ENCODE results near the gene ZNF423. TPM values are rescaled to one million over a fixed set of nuclear protein-coding genes. Genes with fewer than 3 reads are reported as not detected.

ZNF423 gene
- total and polyA plus RNA-seq, 2 of the 13 experiments (the other 11 are each of a cell fraction or from before 2014, with no cell fraction given): 0.07 to 0.31 TPM

DNA sequence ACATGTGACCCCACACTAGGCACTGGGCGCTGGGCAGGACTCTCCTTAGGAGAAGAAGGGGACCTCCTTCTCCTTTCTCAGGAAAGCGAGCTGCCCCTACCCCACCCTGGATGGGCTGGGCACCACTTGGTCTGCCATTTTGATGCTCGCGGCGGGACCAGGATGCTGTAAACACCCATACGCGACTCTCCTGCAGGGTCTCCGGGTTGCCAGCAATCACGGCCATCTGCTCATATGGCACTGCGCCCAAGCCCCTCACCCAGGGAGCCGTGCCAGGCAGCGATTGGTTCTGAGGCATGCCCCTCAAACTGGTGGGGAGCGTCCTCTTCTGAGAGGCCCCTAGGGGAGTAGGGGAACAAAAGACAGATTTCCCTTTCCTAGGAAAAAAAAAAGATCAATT, 383.3 kb downstream of the ZNF423 start:
- ATAC-seq: no peak
- in situ Hi-C loops (cut with HindIII; ENCODE audit: extremely low pct_ligation_motif_present, low pct_unique_long_range_greater_than_20kb): no loop called here
- CTCF ChIA-PET (ENCODE audit: low intra/inter-chr PET ratio, low total read pairs): no interaction called here

More for the DNA sequence above, 383.3 kb downstream of the ZNF423 start:
- no TSS peak for BruUV-seq (replicated peaks)
- intact Hi-C loops (cut with micrococcal nuclease; ENCODE audit: unreplicated experiment): no loop called here
- no peak overlapping the region for H3K27ac ChIP-seq (ENCODE audit: extremely low read length, insufficient read depth, low read length)
- POLR2A ChIA-PET: no interaction called here
- H4K20me1 ChIP-seq (ENCODE audit: insufficient read depth, low read length): no peaks in the 10 kb centered on the region
- H3K4me3 ChIP-seq (replicated peaks in 1 of 3; ENCODE audit: insufficient read depth in 1 of 3, low read depth in 2 of 3, low read length in 3 of 3): no peak overlapping the region
- no peaks in the 10 kb centered on the region for H3K27me3 ChIP-seq (ENCODE audit: control insufficient read depth in 1 of 2, insufficient read depth in 2 of 2, low read length in 2 of 2)
- H3K9me3 ChIP-seq (ENCODE audit: low read length): no peaks in the 10 kb centered on the region
- no peaks in the 10 kb centered on the region for H3K36me3 ChIP-seq (replicated peaks in 1 of 2; ENCODE audit: control insufficient read depth in 1 of 2, insufficient read depth in 2 of 2, low read length in 2 of 2)
- H3K4me1 ChIP-seq (ENCODE audit: insufficient read depth, low read length): no peaks in the 10 kb centered on the region
- no peak for DNase-seq (ENCODE audit: low spot score)
- no peak overlapping the region for H3K4me2 ChIP-seq (ENCODE audit: low read depth, low read length)
- H3K9ac ChIP-seq (ENCODE audit: insufficient read depth, low read depth, low read length): no peak overlapping the region
- FAIRE-seq: no peak
- H2AFZ ChIP-seq (ENCODE audit: low read length): no peak overlapping the region
- 42% methylated on average over 11 of the region's 13 CpGs for whole genome bisulfite sequencing (ENCODE audit: low lambda C conversion rate)
- no peaks in the 10 kb centered on the region for H3K79me2 ChIP-seq (ENCODE audit: insufficient read depth, low read length)
- TF ChIP-seq ZNF790 (CRISPR knock-in tag; IDR thresholded peaks at IDR 0.05; ENCODE audit: borderline replicate concordance) (no peak), ATF7 (IDR thresholded peaks at IDR 0.05) (no peak), ATF7 (CRISPR knock-in tag; IDR thresholded peaks at IDR 0.05) (no peak), GLI4 (CRISPR knock-in tag; IDR thresholded peaks at IDR 0.05; ENCODE audit: borderline replicate concordance) (no peak), ZNF234 (CRISPR knock-in tag; conservative IDR thresholded peaks at IDR 0.05) (no peak), BHLHE40 (IDR thresholded peaks at IDR 0.05; ENCODE audit: low read length) (no peak), MAFK (conservative IDR thresholded peaks at IDR 0.05 in 1 of 2, IDR thresholded peaks at IDR 0.05 in 1 of 2; ENCODE audit: low read length in 2 of 2) (no peak), ZNF772 (CRISPR knock-in tag; IDR thresholded peaks at IDR 0.05) (no peak)
- TF ChIP-seq, protein P1, sequence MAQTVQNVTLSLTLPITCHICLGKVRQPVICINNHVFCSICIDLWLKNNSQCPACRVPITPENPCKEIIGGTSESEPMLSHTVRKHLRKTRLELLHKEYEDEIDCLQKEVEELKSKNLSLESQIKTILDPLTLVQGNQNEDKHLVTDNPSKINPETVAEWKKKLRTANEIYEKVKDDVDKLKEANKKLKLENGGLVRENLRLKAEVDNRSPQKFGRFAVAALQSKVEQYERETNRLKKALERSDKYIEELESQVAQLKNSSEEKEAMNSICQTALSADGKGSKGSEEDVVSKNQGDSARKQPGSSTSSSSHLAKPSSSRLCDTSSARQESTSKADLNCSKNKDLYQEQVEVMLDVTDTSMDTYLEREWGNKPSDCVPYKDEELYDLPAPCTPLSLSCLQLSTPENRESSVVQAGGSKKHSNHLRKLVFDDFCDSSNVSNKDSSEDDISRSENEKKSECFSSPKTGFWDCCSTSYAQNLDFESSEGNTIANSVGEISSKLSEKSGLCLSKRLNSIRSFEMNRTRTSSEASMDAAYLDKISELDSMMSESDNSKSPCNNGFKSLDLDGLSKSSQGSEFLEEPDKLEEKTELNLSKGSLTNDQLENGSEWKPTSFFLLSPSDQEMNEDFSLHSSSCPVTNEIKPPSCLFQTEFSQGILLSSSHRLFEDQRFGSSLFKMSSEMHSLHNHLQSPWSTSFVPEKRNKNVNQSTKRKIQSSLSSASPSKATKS (CRISPR knock-in tag; IDR thresholded peaks at IDR 0.05): no peak
- TF ChIP-seq, protein P2, sequence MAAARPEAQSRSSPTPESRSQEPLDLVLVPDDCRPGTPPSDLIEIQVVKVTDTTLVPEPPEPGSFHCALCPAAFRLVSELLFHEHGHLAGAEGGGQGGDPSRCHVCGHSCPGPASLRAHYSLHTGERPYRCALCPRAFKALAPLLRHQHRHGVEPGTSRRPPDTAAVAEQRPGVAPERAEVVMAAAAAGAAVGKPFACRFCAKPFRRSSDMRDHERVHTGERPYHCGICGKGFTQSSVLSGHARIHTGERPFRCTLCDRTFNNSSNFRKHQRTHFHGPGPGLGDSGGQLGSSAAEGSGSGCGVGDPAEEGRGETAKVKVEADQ (CRISPR knock-in tag; IDR thresholded peaks at IDR 0.05; ENCODE audit: borderline replicate concordance): no peak
- TF ChIP-seq, protein P3, sequence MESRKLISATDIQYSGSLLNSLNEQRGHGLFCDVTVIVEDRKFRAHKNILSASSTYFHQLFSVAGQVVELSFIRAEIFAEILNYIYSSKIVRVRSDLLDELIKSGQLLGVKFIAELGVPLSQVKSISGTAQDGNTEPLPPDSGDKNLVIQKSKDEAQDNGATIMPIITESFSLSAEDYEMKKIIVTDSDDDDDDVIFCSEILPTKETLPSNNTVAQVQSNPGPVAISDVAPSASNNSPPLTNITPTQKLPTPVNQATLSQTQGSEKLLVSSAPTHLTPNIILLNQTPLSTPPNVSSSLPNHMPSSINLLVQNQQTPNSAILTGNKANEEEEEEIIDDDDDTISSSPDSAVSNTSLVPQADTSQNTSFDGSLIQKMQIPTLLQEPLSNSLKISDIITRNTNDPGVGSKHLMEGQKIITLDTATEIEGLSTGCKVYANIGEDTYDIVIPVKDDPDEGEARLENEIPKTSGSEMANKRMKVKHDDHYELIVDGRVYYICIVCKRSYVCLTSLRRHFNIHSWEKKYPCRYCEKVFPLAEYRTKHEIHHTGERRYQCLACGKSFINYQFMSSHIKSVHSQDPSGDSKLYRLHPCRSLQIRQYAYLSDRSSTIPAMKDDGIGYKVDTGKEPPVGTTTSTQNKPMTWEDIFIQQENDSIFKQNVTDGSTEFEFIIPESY (CRISPR knock-in tag; IDR thresholded peaks at IDR 0.05): no peak

Measured in HepG2 (cell line).